Uterus (tissue), 2 donors: ENCODE data around the gene SGIP1.

Source experiments
- POLR2A ChIP-seq, 2 donors: fragments of 450-650 bp; IDR thresholded peaks; one replicate each; pipeline ENCODE4 v1.6.1; 2016; ENCODE audit warnings: antibody characterized with exemption in 2 of 2, mild to moderate bottlenecking in 1 of 2, moderate library complexity in 1 of 2
- TF ChIP-seq, protein P1 (sequence below), 4 experiments: fragments of 200-600 bp in 2 of 4; fragments of 450-650 bp in 2 of 4; sonication (generic) in 2 of 4; IDR thresholded peaks; one replicate each; pipeline ENCODE4 v1.5.1; 2016 to 2019; ENCODE audit warnings: antibody characterized with exemption in 4 of 4, mild to moderate bottlenecking in 2 of 4, moderate library complexity in 1 of 4

DNA sequence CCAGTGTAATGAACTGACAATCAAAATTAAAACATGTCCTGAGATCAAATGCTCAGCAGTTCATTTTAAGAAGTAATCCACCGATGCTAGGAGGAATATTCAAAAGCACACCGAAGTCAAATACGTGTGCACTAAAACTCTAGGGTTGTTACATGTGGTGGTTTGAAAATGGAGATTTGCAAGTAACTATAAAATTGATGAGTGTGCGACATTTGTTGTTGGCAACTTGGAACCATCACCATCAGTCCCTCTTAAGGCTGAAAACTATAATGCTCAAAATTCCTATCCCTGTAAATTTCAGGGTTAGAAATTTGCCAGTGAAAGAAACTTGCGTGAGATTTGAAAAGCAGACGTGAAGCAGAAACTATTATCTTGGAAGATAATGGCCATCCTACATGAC is 13.3 kb upstream of the SGIP1 start:
- TF ChIP-seq, protein P1, sequence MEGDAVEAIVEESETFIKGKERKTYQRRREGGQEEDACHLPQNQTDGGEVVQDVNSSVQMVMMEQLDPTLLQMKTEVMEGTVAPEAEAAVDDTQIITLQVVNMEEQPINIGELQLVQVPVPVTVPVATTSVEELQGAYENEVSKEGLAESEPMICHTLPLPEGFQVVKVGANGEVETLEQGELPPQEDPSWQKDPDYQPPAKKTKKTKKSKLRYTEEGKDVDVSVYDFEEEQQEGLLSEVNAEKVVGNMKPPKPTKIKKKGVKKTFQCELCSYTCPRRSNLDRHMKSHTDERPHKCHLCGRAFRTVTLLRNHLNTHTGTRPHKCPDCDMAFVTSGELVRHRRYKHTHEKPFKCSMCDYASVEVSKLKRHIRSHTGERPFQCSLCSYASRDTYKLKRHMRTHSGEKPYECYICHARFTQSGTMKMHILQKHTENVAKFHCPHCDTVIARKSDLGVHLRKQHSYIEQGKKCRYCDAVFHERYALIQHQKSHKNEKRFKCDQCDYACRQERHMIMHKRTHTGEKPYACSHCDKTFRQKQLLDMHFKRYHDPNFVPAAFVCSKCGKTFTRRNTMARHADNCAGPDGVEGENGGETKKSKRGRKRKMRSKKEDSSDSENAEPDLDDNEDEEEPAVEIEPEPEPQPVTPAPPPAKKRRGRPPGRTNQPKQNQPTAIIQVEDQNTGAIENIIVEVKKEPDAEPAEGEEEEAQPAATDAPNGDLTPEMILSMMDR (IDR thresholded peaks at IDR 0.05) = no peak
- no peak for TF ChIP-seq POLR2A (IDR thresholded peaks at IDR 0.05)
